SK-N-MC (cell line): ENCODE data around the gene SLC16A3.

ENCODE experiments used
- EZH2 ChIP-seq: fragments of 200-600 bp; sonication (generic); IDR thresholded peaks from one replicate; pipeline ENCODE4 v1.6.1; 2017; ENCODE audit warnings: antibody characterized with exemption
- POLR2AphosphoS5 ChIP-seq: IDR thresholded peaks from 2 replicates; pipeline ENCODE4 v1.6.1; 2012; ENCODE audit warnings: mild to moderate bottlenecking, low read depth, low read length, borderline replicate concordance

DNA sequence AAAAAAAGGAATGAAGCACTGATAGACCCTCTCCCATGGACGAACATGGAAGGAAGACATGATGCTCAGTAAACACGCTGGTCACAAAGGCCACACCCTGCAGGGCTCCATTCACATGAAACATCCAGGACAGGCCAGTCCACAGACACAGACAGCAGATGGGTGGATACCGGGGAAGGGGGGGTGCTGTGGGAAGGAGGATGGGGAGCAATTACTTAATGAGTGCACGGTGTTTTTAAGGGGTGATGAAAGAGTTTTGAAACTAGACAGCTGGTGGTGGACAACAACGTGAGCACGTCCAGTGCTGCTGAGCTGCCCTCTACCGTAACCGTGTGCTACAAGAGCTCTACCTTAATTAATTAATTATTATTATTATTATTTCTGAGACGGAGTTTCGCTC, 6.0 kb upstream of the SLC16A3 start:
- no peak for TF ChIP-seq EZH2
- TF ChIP-seq POLR2AphosphoS5 = no peak
